ENCODE data around the gene VAMP1. TPM values are rescaled to one million over a fixed set of nuclear protein-coding genes. Genes with fewer than 3 reads are reported as not detected.

The VAMP1 gene
- total and polyA plus RNA-seq, 10 of the 15 experiments (the other 5 are each of a cell fraction or from before 2014, with no cell fraction given): 4.8 to 123 (median 27.5) TPM

GRCh38 chr12:6465467-6466183, 4.9 kb downstream of the VAMP1 start (continued):
- TF ChIP-seq JUND (IDR thresholded peaks at IDR 0.05; ENCODE audit: low read depth, low read length) (no peak), CEBPZ (IDR thresholded peaks at IDR 0.05; ENCODE audit: low read depth, low read length) (no peak), ASH2L (IDR thresholded peaks at IDR 0.05; ENCODE audit: borderline replicate concordance, low read depth) (no peak), FOS (IDR thresholded peaks at IDR 0.05; ENCODE audit: borderline replicate concordance, extremely low read depth, insufficient read length) (no peak), CBX3 (IDR thresholded peaks at IDR 0.05; ENCODE audit: borderline replicate concordance, low read depth) (no peak), E2F4 (IDR thresholded peaks at IDR 0.05; ENCODE audit: low read depth, low read length) (no peak), SP1 (IDR thresholded peaks at IDR 0.05; ENCODE audit: low read depth, low read length) (no peak), TBL1XR1 (IDR thresholded peaks at IDR 0.05; ENCODE audit: low read depth, low read length) (no peak), SMAD5 (IDR thresholded peaks at IDR 0.05; ENCODE audit: low read depth) (no peak), E4F1 (IDR thresholded peaks at IDR 0.05; ENCODE audit: borderline replicate concordance, partially characterized antibody) (no peak), RELA (IDR thresholded peaks at IDR 0.05; ENCODE audit: borderline replicate concordance, partially characterized antibody) (peak; percentile 9), SMC3 (IDR thresholded peaks at IDR 0.05; ENCODE audit: borderline replicate concordance, low read length) (peak; percentile 99), HDAC2 (IDR thresholded peaks at IDR 0.05) (no peak), IRF3 (IDR thresholded peaks at IDR 0.05) (no peak), ZNF687 (IDR thresholded peaks at IDR 0.05) (0 out of 2 replicates have a peak, but pooled peaks have one; percentile 14), CBFB (IDR thresholded peaks at IDR 0.05; ENCODE audit: low read depth) (no peak)
